ENCODE results near the gene FAM187B.
"Not testable (repeated sequence)": the region's sequence is repeated elsewhere in the genome, so short reads cannot be mapped to it uniquely, and the experiment has no call there.

Gene FAM187B

DNA sequence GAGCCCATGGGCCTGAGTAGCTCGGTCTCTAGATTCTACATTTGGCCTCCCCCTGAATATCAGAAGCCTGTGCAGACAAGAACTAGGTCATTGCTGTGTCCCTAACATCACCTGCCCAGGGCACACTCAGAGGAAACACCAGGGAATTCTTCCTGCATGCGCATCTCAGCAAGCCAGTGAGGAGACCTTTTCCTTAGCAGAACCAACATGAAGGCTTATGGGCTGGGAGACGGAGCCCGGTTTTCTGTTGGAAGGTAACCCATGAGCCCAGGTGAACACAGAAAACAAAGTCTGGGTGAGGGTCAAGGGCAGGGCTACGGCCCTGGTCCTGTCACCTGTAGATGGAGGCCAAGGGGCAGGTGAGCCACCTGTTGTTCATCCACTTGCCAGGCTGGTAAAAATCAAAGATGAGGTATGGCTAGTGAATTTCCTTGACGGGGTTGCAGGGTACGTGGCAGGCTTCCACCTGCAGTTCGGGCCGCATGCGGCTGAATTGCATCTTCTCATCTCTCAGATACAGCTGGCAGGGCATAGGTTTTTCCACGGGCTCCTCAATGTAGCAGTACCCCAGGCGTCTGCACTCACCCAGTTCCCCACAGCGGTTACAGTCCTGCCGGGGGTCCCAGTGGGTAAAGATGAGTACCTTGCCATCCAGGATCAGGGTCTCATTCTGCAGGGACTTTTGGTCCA is 3.6 kb upstream of the FAM187B start:
- no peak for DNase-seq

DNA sequence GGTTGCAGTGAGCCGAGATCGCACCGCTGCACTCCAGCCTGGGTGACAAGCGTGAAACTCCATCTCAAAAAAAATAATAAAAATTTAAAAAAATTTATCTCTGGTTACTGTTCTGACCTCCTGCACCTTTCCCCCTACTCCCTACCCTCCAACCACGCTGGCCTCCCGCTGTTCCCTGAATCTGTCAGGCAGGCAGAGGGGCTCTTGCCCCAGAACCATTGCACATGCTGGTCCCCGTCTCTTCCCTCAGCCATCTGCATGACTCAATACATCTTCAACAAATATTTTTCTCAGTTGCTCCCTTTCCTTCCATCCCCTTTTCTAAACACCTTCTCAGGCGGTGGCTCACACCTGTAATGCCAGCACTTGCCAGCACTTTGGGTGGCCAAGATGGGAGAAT is 1.1 kb upstream of the FAM187B start:
- no peak for DNase-seq

DNA sequence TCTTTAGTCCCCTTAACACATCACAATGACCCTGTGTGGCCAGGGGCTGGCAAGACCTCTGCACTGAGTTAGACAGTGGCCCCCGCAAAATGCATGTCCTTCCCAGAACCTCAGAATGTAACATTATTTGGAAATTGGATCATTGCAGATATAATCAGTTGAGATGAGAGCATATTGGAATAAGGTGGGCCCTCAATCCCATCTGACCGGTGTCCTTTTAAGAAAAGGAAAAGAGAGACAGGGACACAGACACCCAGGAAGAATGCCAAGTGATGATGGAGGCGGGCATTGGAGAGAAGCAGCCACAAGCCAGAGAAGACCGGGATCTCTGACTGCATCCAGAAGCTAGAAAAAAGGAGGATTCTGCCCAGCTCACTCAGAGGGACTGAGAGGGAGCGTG is 1.8 kb downstream of the FAM187B start:
- no peak for DNase-seq

- no peak for DNase-seq
Observed at GRCh38 chr19:35225951-35226350, 2.6 kb downstream of the FAM187B start.

DNA sequence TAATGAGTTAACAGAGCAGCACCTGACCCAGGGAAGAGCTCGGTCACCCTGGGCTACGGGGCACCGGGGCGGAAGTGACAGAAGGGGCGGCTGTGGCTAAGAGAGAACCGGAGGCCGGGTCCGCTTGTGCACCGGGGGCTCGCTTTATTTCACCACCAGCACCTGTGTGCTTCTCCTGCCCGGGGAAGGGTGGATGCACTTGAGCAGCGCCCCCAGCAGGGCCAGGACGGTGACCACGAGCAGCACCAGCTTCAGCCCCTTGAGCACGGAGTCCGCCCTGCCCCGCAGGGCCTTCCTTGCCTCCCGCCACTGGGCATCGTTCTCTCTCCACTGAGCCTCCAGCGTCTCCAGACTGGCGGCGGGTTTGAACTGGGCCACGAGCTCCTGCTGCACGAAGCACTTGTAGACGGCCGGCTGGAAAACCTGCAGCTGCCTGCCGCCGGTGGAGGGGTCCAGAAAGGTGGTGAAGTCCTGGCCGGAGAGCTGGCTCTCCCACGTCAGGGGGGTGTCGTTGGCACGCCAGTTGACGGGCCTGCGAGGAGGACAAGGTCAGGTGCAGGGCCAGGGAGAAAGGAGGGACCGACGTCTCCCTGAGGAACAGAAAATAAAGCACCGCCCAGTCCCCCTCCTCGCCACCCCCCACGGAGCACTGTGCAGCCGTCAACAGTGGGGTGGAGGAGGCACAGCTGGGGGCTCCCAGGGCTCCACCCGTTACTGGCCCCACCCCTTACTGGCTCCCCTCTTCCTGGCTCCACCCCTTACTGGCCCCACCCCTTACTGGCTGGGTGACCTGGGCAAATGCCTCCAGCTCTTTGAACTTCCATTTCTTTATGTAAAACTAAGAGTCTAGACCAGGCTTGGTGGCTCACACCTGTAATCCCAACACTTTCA is 3.6 kb downstream of the FAM187B start:
- DNase-seq, result no peak

- DNase-seq, result no peak
Observed at GRCh38 chr19:35223862-35224505, 4.6 kb downstream of the FAM187B start.

GRCh38 chr19:35223084-35223790 is 5.3 kb downstream of the FAM187B start:
- DNase-seq, result no peak

GRCh38 chr19:35222373-35223015 is 6.0 kb downstream of the FAM187B start:
- no peak for DNase-seq

GRCh38 chr19:35220973-35221590 is 7.5 kb downstream of the FAM187B start:
- DNase-seq, result not testable (repeated sequence)

DNA sequence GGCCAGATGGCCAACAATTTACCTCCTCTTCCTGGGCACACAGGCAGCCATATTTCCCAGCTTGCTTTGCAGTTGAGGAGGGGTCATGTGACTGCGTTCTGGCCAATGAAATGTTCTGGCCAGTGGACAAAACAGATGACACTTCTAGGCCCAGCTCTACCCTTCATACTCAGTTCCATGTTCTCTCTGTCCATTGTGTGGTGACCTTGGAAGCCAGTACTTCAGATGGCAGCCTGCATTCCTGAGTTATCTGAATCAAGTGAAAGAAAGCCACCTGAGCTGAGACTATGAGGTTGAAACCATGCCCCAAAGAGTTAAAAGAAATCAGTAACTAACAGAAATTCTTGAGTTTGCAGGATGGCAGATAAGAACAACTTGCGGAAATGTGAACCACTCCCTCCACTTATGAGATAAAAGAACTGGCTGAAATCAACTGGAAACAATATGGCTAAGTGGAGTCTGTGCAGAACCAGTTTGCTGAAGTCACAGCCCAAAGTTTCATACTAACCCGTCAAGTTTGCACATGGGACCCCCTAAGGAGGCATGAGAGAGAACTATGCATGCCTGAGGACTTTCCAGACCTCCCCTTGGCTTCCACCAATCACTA is 8.1 kb downstream of the FAM187B start:
- DNase-seq, result no peak

DNA sequence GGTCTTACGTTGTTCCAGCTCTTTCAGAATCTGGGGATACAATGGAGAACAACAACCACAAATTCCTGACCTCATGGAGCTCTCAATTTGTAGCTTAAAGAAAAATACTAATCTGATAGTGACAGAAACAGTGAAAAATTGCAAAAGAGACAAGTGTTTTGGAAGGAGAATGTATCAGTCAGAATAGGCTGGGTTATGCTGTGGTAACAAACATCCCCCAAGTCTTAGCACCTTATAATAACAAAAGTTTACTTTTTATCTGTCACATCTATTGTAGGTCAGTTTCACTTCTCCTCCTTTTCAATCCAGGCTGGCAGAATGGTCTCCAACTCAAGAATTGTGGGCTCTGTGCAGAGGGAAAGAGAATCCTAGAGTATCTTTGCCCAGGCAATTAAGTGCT is 9.5 kb downstream of the FAM187B start:
- DNase-seq, result no peak

DNA sequence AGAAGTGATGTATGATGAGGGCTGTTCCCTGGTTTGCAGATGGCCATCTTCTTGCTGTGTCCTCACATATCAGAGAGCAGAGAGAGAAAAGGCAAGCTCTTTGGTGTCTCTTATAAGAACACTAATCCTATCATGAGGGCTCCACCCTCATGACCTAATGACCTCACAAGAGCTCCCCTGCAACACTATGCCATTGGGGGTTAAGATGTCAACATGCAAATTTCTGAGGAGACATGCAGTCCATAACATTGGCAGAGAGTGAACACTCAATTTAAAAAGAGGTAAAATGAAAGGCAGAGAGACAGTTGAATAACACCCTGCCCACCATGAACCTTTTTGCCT is 10.9 kb downstream of the FAM187B start:
- no peak for DNase-seq

- DNase-seq, result peak; percentile 18 to 42
Observed at GRCh38 chr19:35216833-35217648, 11.5 kb downstream of the FAM187B start.

- DNase-seq, result no peak
Observed at GRCh38 chr19:35216016-35216832, 12.3 kb downstream of the FAM187B start.

GRCh38 chr19:35214766-35215422 is 13.6 kb downstream of the FAM187B start:
- no peak for DNase-seq

GRCh38 chr19:35213663-35214632 is 14.6 kb downstream of the FAM187B start:
- peak; percentile 44 to 49 for DNase-seq

DNA sequence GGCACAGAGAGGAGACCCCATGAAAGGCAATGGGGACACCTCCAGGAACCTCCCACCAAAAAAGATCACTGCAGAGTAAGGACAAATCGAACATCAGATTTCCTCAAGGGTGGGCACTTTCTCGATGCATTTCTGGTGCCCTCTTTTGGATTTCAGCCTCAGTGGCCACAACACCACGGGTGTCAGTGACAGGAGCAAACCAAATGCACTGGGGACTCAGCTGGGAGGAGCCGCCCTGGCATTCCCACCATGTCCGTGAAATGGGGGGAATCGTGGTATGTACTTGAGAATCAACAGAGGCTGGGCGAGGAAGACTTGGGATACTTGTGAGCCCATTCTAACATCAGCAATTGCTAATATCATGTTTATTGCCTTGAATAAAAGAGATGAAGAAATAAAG is 16.3 kb downstream of the FAM187B start:
- DNase-seq, result no peak
